ENCODE measurements around the gene FZD10. TPM values are rescaled to one million over a fixed set of nuclear protein-coding genes. Genes with fewer than 3 reads are reported as not detected.

The FZD10 gene
- total RNA-seq, 1 experiment from 2014 or later: not detected

DNA sequence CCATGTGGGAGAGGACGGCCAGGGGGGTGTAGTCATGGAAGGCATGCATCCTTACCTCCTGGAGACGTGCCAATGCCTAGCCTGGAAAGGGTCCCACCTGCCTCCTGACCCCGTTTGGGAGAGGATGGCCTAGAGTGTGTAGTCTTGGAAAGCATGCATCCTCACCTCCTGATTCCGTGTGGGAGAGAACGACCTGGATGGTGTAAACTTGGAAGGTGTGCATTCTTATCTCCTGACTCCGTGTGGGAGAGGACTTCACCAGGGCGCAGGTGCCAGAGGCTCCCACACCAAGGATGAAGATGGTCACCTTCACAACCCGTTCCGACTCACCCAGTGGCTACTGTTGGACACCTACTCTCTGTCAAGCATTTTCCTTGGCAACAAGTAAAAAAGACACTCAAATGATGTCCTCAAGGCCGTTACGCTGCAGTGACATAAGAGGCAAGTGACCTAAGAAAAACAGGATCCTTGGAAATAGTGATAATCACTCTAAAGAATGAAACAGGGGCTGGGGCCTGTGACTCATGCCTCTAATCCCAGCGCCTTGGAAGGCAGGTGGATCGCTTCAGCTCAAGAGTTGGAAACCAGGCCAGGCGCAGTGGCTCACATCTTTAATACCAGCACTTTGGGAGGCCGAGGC lies 37.5 kb upstream of the FZD10 start:
- TF ChIP-seq, protein P1, sequence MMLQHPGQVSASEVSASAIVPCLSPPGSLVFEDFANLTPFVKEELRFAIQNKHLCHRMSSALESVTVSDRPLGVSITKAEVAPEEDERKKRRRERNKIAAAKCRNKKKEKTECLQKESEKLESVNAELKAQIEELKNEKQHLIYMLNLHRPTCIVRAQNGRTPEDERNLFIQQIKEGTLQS (IDR thresholded peaks at IDR 0.05): no peak
- TF ChIP-seq ZFX (IDR thresholded peaks at IDR 0.05): no peak
- TF ChIP-seq ZNF274 (IDR thresholded peaks at IDR 0.05; ENCODE audit: low read depth, low read length): no peak
- TF ChIP-seq, protein P2, sequence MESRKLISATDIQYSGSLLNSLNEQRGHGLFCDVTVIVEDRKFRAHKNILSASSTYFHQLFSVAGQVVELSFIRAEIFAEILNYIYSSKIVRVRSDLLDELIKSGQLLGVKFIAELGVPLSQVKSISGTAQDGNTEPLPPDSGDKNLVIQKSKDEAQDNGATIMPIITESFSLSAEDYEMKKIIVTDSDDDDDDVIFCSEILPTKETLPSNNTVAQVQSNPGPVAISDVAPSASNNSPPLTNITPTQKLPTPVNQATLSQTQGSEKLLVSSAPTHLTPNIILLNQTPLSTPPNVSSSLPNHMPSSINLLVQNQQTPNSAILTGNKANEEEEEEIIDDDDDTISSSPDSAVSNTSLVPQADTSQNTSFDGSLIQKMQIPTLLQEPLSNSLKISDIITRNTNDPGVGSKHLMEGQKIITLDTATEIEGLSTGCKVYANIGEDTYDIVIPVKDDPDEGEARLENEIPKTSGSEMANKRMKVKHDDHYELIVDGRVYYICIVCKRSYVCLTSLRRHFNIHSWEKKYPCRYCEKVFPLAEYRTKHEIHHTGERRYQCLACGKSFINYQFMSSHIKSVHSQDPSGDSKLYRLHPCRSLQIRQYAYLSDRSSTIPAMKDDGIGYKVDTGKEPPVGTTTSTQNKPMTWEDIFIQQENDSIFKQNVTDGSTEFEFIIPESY (IDR thresholded peaks at IDR 0.05; ENCODE audit: extremely low read depth, insufficient replicate concordance, low read length): no peak
- no peak for TF ChIP-seq ELF1 (IDR thresholded peaks at IDR 0.05; ENCODE audit: borderline replicate concordance, low read depth)
- TF ChIP-seq, protein P3, sequence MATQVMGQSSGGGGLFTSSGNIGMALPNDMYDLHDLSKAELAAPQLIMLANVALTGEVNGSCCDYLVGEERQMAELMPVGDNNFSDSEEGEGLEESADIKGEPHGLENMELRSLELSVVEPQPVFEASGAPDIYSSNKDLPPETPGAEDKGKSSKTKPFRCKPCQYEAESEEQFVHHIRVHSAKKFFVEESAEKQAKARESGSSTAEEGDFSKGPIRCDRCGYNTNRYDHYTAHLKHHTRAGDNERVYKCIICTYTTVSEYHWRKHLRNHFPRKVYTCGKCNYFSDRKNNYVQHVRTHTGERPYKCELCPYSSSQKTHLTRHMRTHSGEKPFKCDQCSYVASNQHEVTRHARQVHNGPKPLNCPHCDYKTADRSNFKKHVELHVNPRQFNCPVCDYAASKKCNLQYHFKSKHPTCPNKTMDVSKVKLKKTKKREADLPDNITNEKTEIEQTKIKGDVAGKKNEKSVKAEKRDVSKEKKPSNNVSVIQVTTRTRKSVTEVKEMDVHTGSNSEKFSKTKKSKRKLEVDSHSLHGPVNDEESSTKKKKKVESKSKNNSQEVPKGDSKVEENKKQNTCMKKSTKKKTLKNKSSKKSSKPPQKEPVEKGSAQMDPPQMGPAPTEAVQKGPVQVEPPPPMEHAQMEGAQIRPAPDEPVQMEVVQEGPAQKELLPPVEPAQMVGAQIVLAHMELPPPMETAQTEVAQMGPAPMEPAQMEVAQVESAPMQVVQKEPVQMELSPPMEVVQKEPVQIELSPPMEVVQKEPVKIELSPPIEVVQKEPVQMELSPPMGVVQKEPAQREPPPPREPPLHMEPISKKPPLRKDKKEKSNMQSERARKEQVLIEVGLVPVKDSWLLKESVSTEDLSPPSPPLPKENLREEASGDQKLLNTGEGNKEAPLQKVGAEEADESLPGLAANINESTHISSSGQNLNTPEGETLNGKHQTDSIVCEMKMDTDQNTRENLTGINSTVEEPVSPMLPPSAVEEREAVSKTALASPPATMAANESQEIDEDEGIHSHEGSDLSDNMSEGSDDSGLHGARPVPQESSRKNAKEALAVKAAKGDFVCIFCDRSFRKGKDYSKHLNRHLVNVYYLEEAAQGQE (IDR thresholded peaks at IDR 0.05; ENCODE audit: low read depth): no peak
- TF ChIP-seq CBX3 (IDR thresholded peaks at IDR 0.05; ENCODE audit: low read depth): no peak
- no peak for TF ChIP-seq RAD21 (IDR thresholded peaks at IDR 0.05; ENCODE audit: low read depth)
- no peak for TF ChIP-seq POLR2AphosphoS5 (IDR thresholded peaks at IDR 0.05; ENCODE audit: low read depth, low read length)
- TF ChIP-seq, protein P4, sequence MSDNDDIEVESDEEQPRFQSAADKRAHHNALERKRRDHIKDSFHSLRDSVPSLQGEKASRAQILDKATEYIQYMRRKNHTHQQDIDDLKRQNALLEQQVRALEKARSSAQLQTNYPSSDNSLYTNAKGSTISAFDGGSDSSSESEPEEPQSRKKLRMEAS (IDR thresholded peaks at IDR 0.05): no peak
- TF ChIP-seq TCF7L2 (IDR thresholded peaks at IDR 0.05; ENCODE audit: borderline replicate concordance, extremely low read depth, insufficient read depth, insufficient read length): no peak
- no peak for TF ChIP-seq SRF (IDR thresholded peaks at IDR 0.05; ENCODE audit: low read depth)

More for the DNA sequence above, 37.5 kb upstream of the FZD10 start:
- H2AFZ ChIP-seq (ENCODE audit: low read depth, low read length, poor library complexity, severe bottlenecking): no peak overlapping the region
- CTCF ChIA-PET: no interaction called here
- RAD21 ChIA-PET (ENCODE audit: low non-redundant PET in 1 of 2, low total read pairs in 2 of 2, uncharacterized antibody in 2 of 2, unreplicated experiment in 2 of 2): no interaction called here
- BruUV-seq (replicated peaks): no TSS peak
- intact Hi-C loops (cut with micrococcal nuclease): no loop called here
- no peak for DNase-seq (ENCODE audit: low read depth, low spot score)
- no peaks in the 10 kb centered on the region for H3K36me3 ChIP-seq (ENCODE audit: control insufficient read depth in 1 of 2, insufficient read depth in 2 of 2, low read length in 2 of 2)
- no peak for ATAC-seq
- no peaks in the 10 kb centered on the region for H3K79me2 ChIP-seq (ENCODE audit: insufficient read depth, low read length)
- no peaks in the 10 kb centered on the region for H4K20me1 ChIP-seq (ENCODE audit: insufficient read depth)
- H3K27me3 ChIP-seq (ENCODE audit: insufficient read depth, low read length): no peaks in the 10 kb centered on the region
- peaks cover 0 to 11% of the 10 kb centered on the region in 2 experiments; a peak in 2 of 4 replicates for H3K9me3 ChIP-seq (ENCODE audit: control insufficient read depth in 1 of 2, insufficient read depth in 1 of 2, low read depth in 1 of 2, low read length in 2 of 2)
- H3K4me2 ChIP-seq (ENCODE audit: low read length): no peak overlapping the region
- H3K9me2 ChIP-seq (ENCODE audit: insufficient read depth): no peaks in the 10 kb centered on the region
- no peak overlapping the region for H3K4me3 ChIP-seq (replicated peaks in 1 of 2; ENCODE audit: low read depth in 1 of 2, low read length in 2 of 2)
- no peaks in the 10 kb centered on the region for H3K4me1 ChIP-seq (ENCODE audit: control insufficient read depth in 1 of 2, insufficient read depth in 2 of 2, low read length in 2 of 2)
- no peak overlapping the region for H3K27ac ChIP-seq (ENCODE audit: low read depth, low read length)
- POLR2A ChIA-PET: no interaction called here
- H3K9ac ChIP-seq (ENCODE audit: low read length): no peak overlapping the region

All from HCT116 (cell line).